HepG2 (cell line): ENCODE results near the gene UPK1A. TPM values are rescaled to one million over a fixed set of nuclear protein-coding genes. Genes with fewer than 3 reads are reported as not detected.
A peak's percentile ranks its signal among the peaks of the same experiment; 100 is the strongest.

Experiments
- ATAC-seq: fragments of 200-7000 bp; cut with Tn5 transposase; 3 replicates; pipeline ENCODE4 v1.9.1; 2020; ENCODE audit warnings: mild to moderate bottlenecking, moderate library complexity
- BruUV-seq: library from RNA; stranded (reverse); fragments of 400-500 nt; replicated peaks from 2 replicates; lab custom pipeline; 2021; lab: Mats Ljungman, UMichigan
- CTCF ChIA-PET: fragments of 300-600 bp; formaldehyde crosslinking; extraction: SDS; loops from one replicate; lab custom pipeline; 2021; ENCODE audit warnings: low total read pairs, inconsistent platforms, low intra/inter-chr PET ratio; lab: Yijun Ruan, JAX
- POLR2A ChIA-PET: fragments of 350-600 bp; sonication (Branson Sonifier 250); formaldehyde crosslinking; loops from one replicate; lab custom pipeline; 2020; ENCODE audit warnings: antibody characterized with exemption, inconsistent platforms; lab: Yijun Ruan, JAX
- DNase-seq: peaks from one replicate; pipeline ENCODE4 v3.0.0-alpha.2; 2015; ENCODE audit warnings: low spot score
- FAIRE-seq: peaks from 3 replicates; lab custom pipeline; 2011; peaks lifted over from hg19 to GRCh38; lab: Jason Lieb, UNC
- H2AFZ ChIP-seq: one replicate; pipeline ENCODE4 v1.6.1; 2011; ENCODE audit warnings: low read length, inconsistent platforms
- H3K27ac ChIP-seq: fragments of 300-600 bp; 3 replicates; pipeline ENCODE4 v1.8.0; 2011; ENCODE audit warnings: mixed run types, mild to moderate bottlenecking, mixed read lengths, low read length, inconsistent platforms; ENCODE audit not compliant: insufficient read depth; ENCODE audit errors: extremely low read length
- H3K27me3 ChIP-seq, 2 experiments: fragments of 200-600 bp in 1 of 2; 2 replicates in 1 of 2; 3 replicates in 1 of 2; pipeline versions ENCODE4 v1.6.0 to v1.8.0; 2011; ENCODE audit warnings: low read length in 2 of 2, mild to moderate bottlenecking in 2 of 2, moderate library complexity in 2 of 2, inconsistent platforms in 1 of 2; ENCODE audit not compliant: insufficient read depth in 2 of 2, control insufficient read depth in 1 of 2
- H3K36me3 ChIP-seq, 2 experiments: fragments of 200-600 bp in 1 of 2; replicated peaks in 1 of 2; 2 replicates in 1 of 2; 3 replicates in 1 of 2; pipeline versions ENCODE4 v1.5.1 to v1.8.0; 2011; ENCODE audit warnings: low read length in 2 of 2, inconsistent platforms in 1 of 2; ENCODE audit not compliant: insufficient read depth in 2 of 2, control insufficient read depth in 1 of 2
- H3K4me1 ChIP-seq: 2 replicates; pipeline ENCODE4 v1.5.1; 2012; ENCODE audit warnings: low read length, inconsistent platforms; ENCODE audit not compliant: insufficient read depth
- H3K4me2 ChIP-seq: 2 replicates; pipeline ENCODE4 v1.6.0; 2011; ENCODE audit warnings: low read depth, low read length, inconsistent platforms
- H3K4me3 ChIP-seq, 3 experiments: fragments of 200-600 bp in 1 of 3; sonication (generic), shearing (Covaris generic) in 1 of 3; replicated peaks in 1 of 3; 2 replicates each; pipeline ENCODE4 v1.5.1; 2011 to 2016; ENCODE audit warnings: low read length in 3 of 3, inconsistent platforms in 2 of 3, low read depth in 2 of 3, mild to moderate bottlenecking in 2 of 3, control low read depth in 1 of 3, mixed read lengths in 1 of 3; ENCODE audit not compliant: insufficient read depth in 1 of 3
- H3K79me2 ChIP-seq: one replicate; pipeline ENCODE4 v1.6.1; 2011; ENCODE audit warnings: low read length, inconsistent platforms; ENCODE audit not compliant: insufficient read depth
- H3K9ac ChIP-seq: 2 replicates; pipeline ENCODE4 v1.6.0; 2011; ENCODE audit warnings: mild to moderate bottlenecking, low read depth, low read length, inconsistent platforms; ENCODE audit not compliant: insufficient read depth
- H3K9me3 ChIP-seq: 2 replicates; pipeline ENCODE4 v1.5.1; 2012; ENCODE audit warnings: mild to moderate bottlenecking, low read length
- H4K20me1 ChIP-seq: 2 replicates; pipeline ENCODE4 v1.6.0; 2011; ENCODE audit warnings: inconsistent platforms, mild to moderate bottlenecking, low read length, moderate library complexity; ENCODE audit not compliant: insufficient read depth
- CENPX ChIP-seq: sonication (generic); formaldehyde crosslinking; IDR thresholded peaks from 2 replicates; pipeline ENCODE4 v1.9.0; 2021; ENCODE audit warnings: mild to moderate bottlenecking, missing genetic modification reagents, moderate library complexity
- CSRNP1 ChIP-seq: sonication (generic); formaldehyde crosslinking; IDR thresholded peaks from 2 replicates; pipeline ENCODE4 v1.8.1; 2023; ENCODE audit warnings: mild to moderate bottlenecking, missing genetic modification reagents
- CSRNP2 ChIP-seq: sonication (generic); formaldehyde crosslinking; conservative IDR thresholded peaks from 2 replicates; pipeline ENCODE4 v1.8.0; 2022; ENCODE audit warnings: low read depth, missing genetic modification reagents
- FOSL1 ChIP-seq: sonication (generic); formaldehyde crosslinking; IDR thresholded peaks from 2 replicates; pipeline ENCODE4 v1.9.0; 2021; ENCODE audit warnings: missing genetic modification reagents, borderline replicate concordance
- HDAC6 ChIP-seq: fragments of 200-600 bp; sonication (generic); IDR thresholded peaks from 2 replicates; pipeline ENCODE4 v1.7.0; 2017; ENCODE audit warnings: mild to moderate bottlenecking, antibody characterized with exemption, low read length, low read depth
- KLF15 ChIP-seq: sonication (generic); formaldehyde crosslinking; IDR thresholded peaks from 2 replicates; pipeline ENCODE4 v1.8.1; 2023; ENCODE audit warnings: borderline replicate concordance, mild to moderate bottlenecking, inconsistent platforms, missing genetic modification reagents, mixed read lengths
- MEF2D ChIP-seq: sonication (generic); formaldehyde crosslinking; IDR thresholded peaks from 2 replicates; pipeline ENCODE4 v1.5.1; 2020; ENCODE audit warnings: mild to moderate bottlenecking, missing genetic modification reagents
- MEIS2 ChIP-seq: sonication (generic); formaldehyde crosslinking; IDR thresholded peaks from 2 replicates; pipeline ENCODE4 v1.9.0; 2021; ENCODE audit warnings: mild to moderate bottlenecking, missing genetic modification reagents
- MIER2 ChIP-seq: IDR thresholded peaks from 2 replicates; pipeline ENCODE4 v1.6.1; 2016; ENCODE audit warnings: missing biosample characterization, missing genetic modification reagents
- MXI1 ChIP-seq: IDR thresholded peaks from 3 replicates; pipeline ENCODE4 v1.6.1; 2012; ENCODE audit warnings: low read depth, low read length, inconsistent platforms, borderline replicate concordance
- RELA ChIP-seq: sonication (generic); formaldehyde crosslinking; IDR thresholded peaks from 2 replicates; pipeline ENCODE4 v1.4.0; 2020; ENCODE audit warnings: missing genetic modification reagents
- SKIL ChIP-seq: sonication (generic); formaldehyde crosslinking; IDR thresholded peaks from 2 replicates; pipeline ENCODE4 v1.8.0; 2022; ENCODE audit warnings: missing genetic modification reagents, mild to moderate bottlenecking, moderate library complexity, borderline replicate concordance
- ZFP82 ChIP-seq: sonication (generic); formaldehyde crosslinking; IDR thresholded peaks from 2 replicates; pipeline ENCODE4 v1.5.1; 2020; ENCODE audit warnings: mild to moderate bottlenecking, missing genetic modification reagents, borderline replicate concordance
- ZNF234 ChIP-seq: sonication (generic); formaldehyde crosslinking; conservative IDR thresholded peaks from 2 replicates; pipeline ENCODE4 v1.5.1; 2020; ENCODE audit warnings: mild to moderate bottlenecking, missing genetic modification reagents
- ZNF639 ChIP-seq: conservative IDR thresholded peaks from 2 replicates; pipeline ENCODE4 v1.6.1; 2018; ENCODE audit warnings: missing genetic modification reagents
- ZNF720 ChIP-seq: sonication (generic); formaldehyde crosslinking; IDR thresholded peaks from 2 replicates; pipeline ENCODE4 v1.4.0; 2020; ENCODE audit warnings: missing genetic modification reagents
- WGBS: methylation state at CpG from one replicate; pipeline ENCODE4 v1.1.6; 2017; ENCODE audit warnings: low lambda C conversion rate; 5-methylcytosine and 5-hydroxymethylcytosine counted together
- in situ Hi-C: cut with HindIII; loops from 2 replicates; pipeline ENCODE4 v1.10.0; 2017; ENCODE audit warnings: low pct_unique_long_range_greater_than_20kb; ENCODE audit not compliant: extremely low pct_ligation_motif_present
- intact Hi-C: fragments of 100-400 bp; cut with micrococcal nuclease; formaldehyde crosslinking; loops from one replicate; pipeline ENCODE4 v1.10.0; 2022; ENCODE audit not compliant: unreplicated experiment
- polyA plus RNA-seq, 8 experiments: library from polyadenylated mRNA; depleted of rRNA in 3 of 8; stranded (reverse) in 7 of 8; unstranded in 1 of 8; fragments of >200 nt; fragmentation: Illumina TruSeq in 4 of 8; extraction: Trizol in 4 of 8; gene quantifications; 2 replicates each; pipeline versions ENCODE4 v1.2.1 to v1.2.3, GENCODE V29; 2011 to 2016; ENCODE audit warnings: low read depth in 4 of 8, missing spikeins in 1 of 8, mixed read lengths in 1 of 8; ENCODE audit not compliant: insufficient read depth in 1 of 8
- total RNA-seq, 5 experiments: library from RNA; depleted of rRNA; stranded (reverse); fragments of >200 nt; fragmentation: Illumina TruSeq; extraction: Trizol; gene quantifications; 2 replicates each; pipeline ENCODE4 v1.2.3, GENCODE V29; 2016; ENCODE audit warnings: low read depth in 1 of 5

Gene UPK1A
- total and polyA plus RNA-seq, 2 of the 13 experiments (the other 11 are each of a cell fraction or from before 2014, with no cell fraction given) = 2.9 TPM; not detected in 1

- TF ChIP-seq ZNF720 (CRISPR knock-in tag) (no peak), FOSL1 (CRISPR knock-in tag) (no peak), MIER2 (CRISPR knock-in tag) (no peak), ZNF234 (0 out of 2 replicates have a peak, but pooled peaks have one; percentile 61), MXI1 (no peak), MEF2D (no peak), HDAC6 (no peak)
These were observed 38.1 kb upstream of the UPK1A start (continued) for GRCh38 chr19:35628264-35628564.

GRCh38 chr19:35628565-35629331 is 37.6 kb upstream of the UPK1A start, which contains the start of gene RBM42:
Gene RBM42, plus strand, starts transcription at chr19:35629036. Its CDS starts 118 bp downstream, at chr19:35629154.
- ChIA-PET CTCF (no interaction called here), POLR2A (interaction anchor here (1.0 to 1.6 kb wide), 5 partner anchors 14 to 33 kb away, joined by 3 to 4 read pairs (median 4); partner anchors contain the start of genes COX6B1 and HAUS5)
- BruUV-seq = no TSS peak
- H3K4me2 ChIP-seq = peak within 1 kb of the TSS; percentile 97
- FAIRE-seq = peak; percentile 99
- peak within 1 kb of the TSS; percentile 91 for H3K9ac ChIP-seq
- H3K79me2 ChIP-seq = peaks cover 10% of the 10 kb centered on the region
- no peaks in the 10 kb centered on the region for H4K20me1 ChIP-seq
- in situ Hi-C loops (no loop called here), intact Hi-C loops (no loop called here)
- peak within 1 kb of the TSS; percentile 90 for H3K27ac ChIP-seq
- H3K4me3 ChIP-seq = peak within 1 kb of the TSS; percentile 88 to 94 (median 88)
- no peak within 1 kb of the TSS for H2AFZ ChIP-seq
- peaks cover 18% of the 10 kb centered on the region; the same call in 1 of the 2 replicates for H3K4me1 ChIP-seq
- peaks cover 16 to 29% of the 10 kb centered on the region in 2 experiments; a peak in 4 of 5 replicates for H3K36me3 ChIP-seq
- H3K27me3 ChIP-seq = no peaks in the 10 kb centered on the region; a peak in 1 of 5 replicates
- DNase-seq = peak; percentile 99
- ATAC-seq = peak; percentile 99
- H3K9me3 ChIP-seq = no peaks in the 10 kb centered on the region
- 0% methylated on average over 25 of the region's 56 CpGs for WGBS
- no peak for TF ChIP-seq CSRNP2 (CRISPR knock-in tag)
- TF ChIP-seq CSRNP1 = no peak
- no peak for TF ChIP-seq KLF15 (CRISPR knock-in tag)
- no peak for TF ChIP-seq ZFP82 (CRISPR knock-in tag)
- no peak for TF ChIP-seq CENPX (CRISPR knock-in tag)
- TF ChIP-seq RELA (CRISPR knock-in tag) = no peak
- TF ChIP-seq MEIS2 (CRISPR knock-in tag) = 0 out of 2 replicates have a peak, but pooled peaks have one; percentile 18
- no peak for TF ChIP-seq SKIL (CRISPR knock-in tag)
- 0 out of 2 replicates have a peak, but pooled peaks have one; percentile 43 for TF ChIP-seq ZNF639 (CRISPR knock-in tag)
